Ovary (tissue), 9 donors: ENCODE data around the gene SEC11C. TPM values are rescaled to one million over a fixed set of nuclear protein-coding genes. Genes with fewer than 3 reads are reported as not detected.

Experiments used
- DNase-seq, 5 donors: peaks; one replicate each; pipeline ENCODE4 v3.0.0-alpha.2; 2019 to 2020
- H3K27ac ChIP-seq, 2 donors: fragments of 200-600 bp; one replicate each; pipeline versions ENCODE4 v1.5.1 to v1.8.0; 2019 to 2022
- H3K27me3 ChIP-seq: fragments of 200-600 bp; one replicate; pipeline ENCODE4 v1.8.0; 2022
- H3K36me3 ChIP-seq: fragments of 200-600 bp; sonication (generic); one replicate; pipeline ENCODE4 v1.5.1; 2019
- H3K4me1 ChIP-seq: one replicate; pipeline ENCODE4 v1.8.1; 2013; ENCODE audit warnings: mild to moderate bottlenecking, moderate library complexity; ENCODE audit not compliant: insufficient read depth
- H3K4me3 ChIP-seq: fragments of 200-600 bp; sonication (generic); one replicate; pipeline ENCODE4 v1.5.1; 2017
- H3K9me3 ChIP-seq, 2 donors: fragments of 200-600 bp in 1 of 2; sonication (generic) in 1 of 2; one replicate each; pipeline versions ENCODE4 v1.5.1 to v1.8.1; 2013 to 2019; ENCODE audit warnings: mild to moderate bottlenecking in 1 of 2, moderate library complexity in 1 of 2
- CTCF ChIP-seq, 3 donors: fragments of 450-650 bp in 2 of 3; fragments of 200-600 bp in 1 of 3; IDR thresholded peaks; one replicate each; pipeline versions ENCODE4 v1.5.1 to v1.8.0; 2016 to 2022; ENCODE audit warnings: antibody characterized with exemption in 3 of 3, mild to moderate bottlenecking in 1 of 3
- EP300 ChIP-seq: sonication (generic); formaldehyde crosslinking; IDR thresholded peaks from one replicate; pipeline ENCODE4 v1.6.1; 2017; ENCODE audit warnings: antibody characterized with exemption
- POLR2A ChIP-seq: fragments of 450-650 bp; IDR thresholded peaks from one replicate; pipeline ENCODE4 v1.6.1; 2017; ENCODE audit warnings: antibody characterized with exemption, mild to moderate bottlenecking, moderate library complexity
- WGBS, 3 donors: extraction: QIAGEN DNeasy Blood & Tissue Kit in 1 of 3; methylation state at CpG; one replicate each; pipeline versions ENCODE4 v1.1.5 to v1.1.7; 2013 to 2017; 5-methylcytosine and 5-hydroxymethylcytosine counted together
- intact Hi-C, 4 donors: fragments of 100-400 bp; cut with DNase I; formaldehyde crosslinking; loops; one replicate each; pipeline versions ENCODE4 v1.11.0 to v1.15.1; 2022 to 2023
- polyA plus RNA-seq, 2 donors: library from polyadenylated mRNA; stranded (reverse); fragments of 200-250 nt in 1 of 2; fragments of 350-450 nt in 1 of 2; fragmentation: Illumina TruSeq in 1 of 2; extraction: RNeasy Lipid Tissue Mini Kit (QIAGEN cat#74804) in 1 of 2; gene quantifications; one replicate each; pipeline ENCODE4 v1.2.3, GENCODE V29; 2013 to 2014
- total RNA-seq, 7 donors: library from RNA; depleted of rRNA in 2 of 7; stranded (reverse); fragments of >200 nt in 2 of 7; fragmentation: NEBNext Ultra II Directional in 3 of 7; extraction: Animal tissue kit (Norgen Biotek cat#: 25700) in 3 of 7; gene quantifications; one replicate each; pipeline versions ENCODE4 v1.1.0 to v1.2.4, GENCODE V29; 2016 to 2023
- donor health status: DM: no; HTN: no; CAD: no; lungs with moderate emphysema.
- donor health status: DM: no; HTN: no; CAD: no.
- donor health status: Bipolar disorder and iron deficiency.
- donor health status: DM: yes; HTN: yes; CAD: no.
- donor health status: DM: no; HTN: no; CAD: no.
- donor health status: DM: yes; HTN: yes; CAD: no.

Gene SEC11C
- total and polyA plus RNA-seq, 9 donors, result 14.4 to 68.4 (median 32.2) TPM

GRCh38 chr18:59148192-59148591 lies 8.5 kb downstream of the SEC11C start:
- Histone ChIP-seq H3K4me1 (no peaks in the 10 kb centered on the region), H3K4me3 (no peak overlapping the region), H3K36me3 (no peaks in the 10 kb centered on the region), H3K9me3 (no peaks in the 10 kb centered on the region), H3K27ac (no peak overlapping the region), H3K27me3 (no peaks in the 10 kb centered on the region)
- intact Hi-C loops, result no loop called here
- 88 to 95% (median 90%) methylated on average over 8 of the region's 8 CpGs for WGBS, 3 donors
- TF ChIP-seq EP300 (no peak), POLR2A (no peak), CTCF (IDR thresholded peaks at IDR 0.05) (no peak)
- DNase-seq, result no peak

- Histone ChIP-seq H3K27me3 (no peaks in the 10 kb centered on the region), H3K4me3 (no peak overlapping the region), H3K4me1 (no peaks in the 10 kb centered on the region), H3K36me3 (no peaks in the 10 kb centered on the region), H3K9me3 (no peaks in the 10 kb centered on the region), H3K27ac (no peak overlapping the region)
- WGBS, 3 donors, result 85 to 96% (median 93%) methylated on average over 2 of the region's 2 CpGs
- no peak for DNase-seq
- no peak for TF ChIP-seq EP300
- no peak for TF ChIP-seq CTCF (IDR thresholded peaks at IDR 0.05)
- TF ChIP-seq POLR2A, result no peak
- intact Hi-C loops, result no loop called here
Observed at GRCh38 chr18:59149007-59149406, 9.3 kb downstream of the SEC11C start.

GRCh38 chr18:59149416-59149815 lies 9.7 kb downstream of the SEC11C start:
- Histone ChIP-seq H3K4me1 (no peaks in the 10 kb centered on the region), H3K27ac (no peak overlapping the region), H3K9me3 (no peaks in the 10 kb centered on the region), H3K27me3 (no peaks in the 10 kb centered on the region), H3K4me3 (no peak overlapping the region), H3K36me3 (no peaks in the 10 kb centered on the region)
- no peak for TF ChIP-seq POLR2A
- TF ChIP-seq CTCF (IDR thresholded peaks at IDR 0.05), result no peak
- TF ChIP-seq EP300, result no peak
- 95 to 97% (median 95%) methylated on average over 8 of the region's 8 CpGs for WGBS, 3 donors
- intact Hi-C loops, result no loop called here
- no peak for DNase-seq

DNA sequence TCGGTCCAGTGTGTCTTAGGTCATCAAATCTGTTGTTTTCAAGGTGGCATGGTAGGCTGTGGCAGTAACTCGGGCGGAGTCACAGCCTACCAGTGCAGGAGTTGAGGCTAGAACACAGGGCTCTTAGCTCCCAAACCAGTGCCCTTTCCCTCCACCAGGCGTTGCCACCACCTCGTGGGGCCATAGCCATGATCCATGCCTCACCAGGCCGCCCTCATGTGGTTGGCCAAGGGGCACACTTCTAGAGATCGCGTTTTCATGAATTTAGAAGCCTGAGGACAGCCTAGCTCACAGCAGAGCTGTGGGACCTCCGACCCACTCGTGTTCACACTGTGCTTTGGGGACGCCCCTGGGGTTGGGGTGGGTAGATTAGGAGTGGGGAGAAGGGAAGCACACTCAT lies 10.6 kb downstream of the SEC11C start:
- H3K36me3 ChIP-seq, result no peaks in the 10 kb centered on the region
- H3K9me3 ChIP-seq, result no peaks in the 10 kb centered on the region
- intact Hi-C loops, result no loop called here
- WGBS, 3 donors, result 90 to 95% (median 92%) methylated on average over 11 of the region's 11 CpGs
- no peak for TF ChIP-seq CTCF (IDR thresholded peaks at IDR 0.05)
- TF ChIP-seq EP300, result no peak
- no peak for TF ChIP-seq POLR2A
- H3K27ac ChIP-seq, result no peak overlapping the region
- no peaks in the 10 kb centered on the region for H3K4me1 ChIP-seq
- DNase-seq, result no peak
- no peaks in the 10 kb centered on the region for H3K27me3 ChIP-seq
- H3K4me3 ChIP-seq, result no peak overlapping the region

GRCh38 chr18:59155153-59155552 lies 15.5 kb downstream of the SEC11C start:
- no peak overlapping the region for H3K27ac ChIP-seq
- H3K36me3 ChIP-seq, result no peaks in the 10 kb centered on the region
- H3K4me3 ChIP-seq, result no peak overlapping the region
- DNase-seq, result no peak
- no peak for TF ChIP-seq EP300
- no peak for TF ChIP-seq CTCF (IDR thresholded peaks at IDR 0.05)
- TF ChIP-seq POLR2A, result no peak
- 71 to 86% (median 71%) methylated on average over 2 of the region's 2 CpGs for WGBS, 3 donors
- H3K9me3 ChIP-seq, result no peaks in the 10 kb centered on the region
- H3K4me1 ChIP-seq, result no peaks in the 10 kb centered on the region
- intact Hi-C loops, result no loop called here
- no peaks in the 10 kb centered on the region for H3K27me3 ChIP-seq
